OCI-LY1 (cell line): ENCODE results near the gene TMEM272.

ENCODE experiments used
- H2AFZ ChIP-seq: fragments of 200-600 bp; sonication (generic), shearing (Covaris generic); 2 replicates; pipeline ENCODE4 v1.6.0; 2014; ENCODE audit warnings: antibody characterized with exemption, mild to moderate bottlenecking, low read length
- H3F3A ChIP-seq: fragments of 200-600 bp; sonication (generic), shearing (Covaris generic); 2 replicates; pipeline ENCODE4 v1.6.0; 2014; ENCODE audit warnings: mild to moderate bottlenecking, antibody characterized with exemption, low read length, moderate library complexity; ENCODE audit not compliant: insufficient read depth
- H3K27ac ChIP-seq: fragments of 200-600 bp; sonication (generic); 2 replicates; pipeline ENCODE4 v1.5.1; 2014; ENCODE audit warnings: low read length, mixed run types, mild to moderate bottlenecking, low read depth; ENCODE audit not compliant: poor library complexity, severe bottlenecking
- H3K27me3 ChIP-seq: fragments of 200-600 bp; sonication (generic); 2 replicates; pipeline ENCODE4 v1.6.0; 2014; ENCODE audit warnings: antibody characterized with exemption, mild to moderate bottlenecking, low read length, moderate library complexity; ENCODE audit not compliant: insufficient read depth
- H3K36me3 ChIP-seq: fragments of 200-600 bp; sonication (generic); 2 replicates; pipeline ENCODE4 v1.6.1; 2014; ENCODE audit warnings: mild to moderate bottlenecking, antibody characterized with exemption, low read length, moderate library complexity, mixed read lengths; ENCODE audit not compliant: insufficient read depth
- H3K4me1 ChIP-seq: fragments of 200-600 bp; sonication (generic); 2 replicates; pipeline ENCODE4 v1.5.1; 2014; ENCODE audit warnings: mild to moderate bottlenecking, low read length, moderate library complexity; ENCODE audit not compliant: insufficient read depth, severe bottlenecking
- H3K4me2 ChIP-seq: fragments of 200-600 bp; sonication (generic), shearing (Covaris generic); 2 replicates; pipeline ENCODE4 v1.6.1; 2014; ENCODE audit warnings: low read length
- H3K4me3 ChIP-seq: fragments of 200-600 bp; sonication (generic); 2 replicates; pipeline ENCODE4 v1.5.1; 2014; ENCODE audit warnings: low read length, low read depth, mild to moderate bottlenecking, mixed read lengths; ENCODE audit not compliant: poor library complexity, severe bottlenecking
- H3K79me2 ChIP-seq: fragments of 200-600 bp; shearing (Covaris generic); 2 replicates; pipeline ENCODE4 v1.6.1; 2016; ENCODE audit warnings: mixed run types, low read length, mixed read lengths; ENCODE audit not compliant: insufficient read depth
- H3K9ac ChIP-seq: fragments of 200-600 bp; sonication (generic), shearing (Covaris generic); 2 replicates; pipeline ENCODE4 v1.6.1; 2014; ENCODE audit warnings: mild to moderate bottlenecking, low read length, mixed read lengths
- H3K9me2 ChIP-seq: fragments of 200-600 bp; sonication (generic), shearing (Covaris generic); 2 replicates; pipeline ENCODE4 v1.6.1; 2014; ENCODE audit warnings: low read depth, mild to moderate bottlenecking, low read length, mixed read lengths
- H3K9me3 ChIP-seq: fragments of 200-600 bp; shearing (Covaris generic); 2 replicates; pipeline ENCODE4 v1.6.1; 2014; ENCODE audit warnings: low read length, mixed read lengths
- H4K20me1 ChIP-seq: fragments of 200-600 bp; sonication (generic), shearing (Covaris generic); 2 replicates; pipeline ENCODE4 v1.6.0; 2016; ENCODE audit warnings: mild to moderate bottlenecking, low read length; ENCODE audit not compliant: insufficient read depth
- EZH2 ChIP-seq: fragments of 200-600 bp; sonication (generic), shearing (Covaris generic); IDR thresholded peaks from 2 replicates; pipeline ENCODE4 v1.8.0; 2017; ENCODE audit warnings: borderline replicate concordance, mixed run types, mild to moderate bottlenecking, antibody characterized with exemption, low read length, moderate library complexity, mixed read lengths
- TF ChIP-seq, protein P1 (sequence below): fragments of 200-600 bp; sonication (generic), shearing (Covaris generic); IDR thresholded peaks from 2 replicates; pipeline ENCODE4 v1.5.1; 2017; ENCODE audit warnings: mild to moderate bottlenecking, antibody characterized with exemption, low read length, moderate library complexity, mixed read lengths

TMEM272 gene

GRCh38 chr13:51846756-51847155 lies 1.8 kb upstream of the TMEM272 start:
- no peak for TF ChIP-seq EZH2
- TF ChIP-seq, protein P1, sequence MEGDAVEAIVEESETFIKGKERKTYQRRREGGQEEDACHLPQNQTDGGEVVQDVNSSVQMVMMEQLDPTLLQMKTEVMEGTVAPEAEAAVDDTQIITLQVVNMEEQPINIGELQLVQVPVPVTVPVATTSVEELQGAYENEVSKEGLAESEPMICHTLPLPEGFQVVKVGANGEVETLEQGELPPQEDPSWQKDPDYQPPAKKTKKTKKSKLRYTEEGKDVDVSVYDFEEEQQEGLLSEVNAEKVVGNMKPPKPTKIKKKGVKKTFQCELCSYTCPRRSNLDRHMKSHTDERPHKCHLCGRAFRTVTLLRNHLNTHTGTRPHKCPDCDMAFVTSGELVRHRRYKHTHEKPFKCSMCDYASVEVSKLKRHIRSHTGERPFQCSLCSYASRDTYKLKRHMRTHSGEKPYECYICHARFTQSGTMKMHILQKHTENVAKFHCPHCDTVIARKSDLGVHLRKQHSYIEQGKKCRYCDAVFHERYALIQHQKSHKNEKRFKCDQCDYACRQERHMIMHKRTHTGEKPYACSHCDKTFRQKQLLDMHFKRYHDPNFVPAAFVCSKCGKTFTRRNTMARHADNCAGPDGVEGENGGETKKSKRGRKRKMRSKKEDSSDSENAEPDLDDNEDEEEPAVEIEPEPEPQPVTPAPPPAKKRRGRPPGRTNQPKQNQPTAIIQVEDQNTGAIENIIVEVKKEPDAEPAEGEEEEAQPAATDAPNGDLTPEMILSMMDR = no peak
- Histone ChIP-seq H3F3A (no peaks in the 10 kb centered on the region), H3K36me3 (no peaks in the 10 kb centered on the region), H3K4me1 (peaks cover 7% of the 10 kb centered on the region), H2AFZ (no peak overlapping the region), H3K79me2 (no peaks in the 10 kb centered on the region), H3K9me2 (no peaks in the 10 kb centered on the region), H3K27me3 (no peaks in the 10 kb centered on the region), H3K9me3 (no peaks in the 10 kb centered on the region), H3K4me3 (no peak overlapping the region), H3K9ac (no peak overlapping the region), H4K20me1 (no peaks in the 10 kb centered on the region), H3K27ac (no peak overlapping the region), H3K4me2 (no peak overlapping the region)

GRCh38 chr13:51845574-51846318 lies 769 bp upstream of the TMEM272 start:
- H3K79me2 ChIP-seq = no peaks in the 10 kb centered on the region
- H3K27me3 ChIP-seq = no peaks in the 10 kb centered on the region
- H3K27ac ChIP-seq = no peak overlapping the region
- H3F3A ChIP-seq = no peaks in the 10 kb centered on the region
- no peak overlapping the region for H2AFZ ChIP-seq
- H3K9me2 ChIP-seq = no peaks in the 10 kb centered on the region
- peaks cover 7% of the 10 kb centered on the region for H3K4me1 ChIP-seq
- no peaks in the 10 kb centered on the region for H3K9me3 ChIP-seq
- H3K36me3 ChIP-seq = no peaks in the 10 kb centered on the region
- no peak overlapping the region for H3K4me2 ChIP-seq
- H3K9ac ChIP-seq = no peak overlapping the region
- no peaks in the 10 kb centered on the region for H4K20me1 ChIP-seq
- no peak overlapping the region for H3K4me3 ChIP-seq
- TF ChIP-seq, protein P1 = no peak
- TF ChIP-seq EZH2 = no peak

GRCh38 chr13:51843529-51843928 lies 1.4 kb downstream of the TMEM272 start:
- H2AFZ ChIP-seq = no peak overlapping the region
- H3K9me3 ChIP-seq = no peaks in the 10 kb centered on the region
- H3K9me2 ChIP-seq = no peaks in the 10 kb centered on the region
- no peaks in the 10 kb centered on the region for H3K79me2 ChIP-seq
- no peak overlapping the region for H3K9ac ChIP-seq
- H3K4me1 ChIP-seq = peaks cover 7% of the 10 kb centered on the region
- no peaks in the 10 kb centered on the region for H4K20me1 ChIP-seq
- H3K4me3 ChIP-seq = no peak overlapping the region
- H3K36me3 ChIP-seq = no peaks in the 10 kb centered on the region
- no peaks in the 10 kb centered on the region for H3K27me3 ChIP-seq
- no peak overlapping the region for H3K27ac ChIP-seq
- no peaks in the 10 kb centered on the region for H3F3A ChIP-seq
- H3K4me2 ChIP-seq = no peak overlapping the region
- TF ChIP-seq, protein P1 = no peak
- TF ChIP-seq EZH2 = no peak
